Measurements from ENCODE around the gene TMPRSS6. TPM values are rescaled to one million over a fixed set of nuclear protein-coding genes. Genes with fewer than 3 reads are reported as not detected.
A peak's percentile ranks its signal among the peaks of the same experiment; 100 is the strongest.

The TMPRSS6 gene
- total RNA-seq, 1 donor from 2014 or later: not detected

DNA sequence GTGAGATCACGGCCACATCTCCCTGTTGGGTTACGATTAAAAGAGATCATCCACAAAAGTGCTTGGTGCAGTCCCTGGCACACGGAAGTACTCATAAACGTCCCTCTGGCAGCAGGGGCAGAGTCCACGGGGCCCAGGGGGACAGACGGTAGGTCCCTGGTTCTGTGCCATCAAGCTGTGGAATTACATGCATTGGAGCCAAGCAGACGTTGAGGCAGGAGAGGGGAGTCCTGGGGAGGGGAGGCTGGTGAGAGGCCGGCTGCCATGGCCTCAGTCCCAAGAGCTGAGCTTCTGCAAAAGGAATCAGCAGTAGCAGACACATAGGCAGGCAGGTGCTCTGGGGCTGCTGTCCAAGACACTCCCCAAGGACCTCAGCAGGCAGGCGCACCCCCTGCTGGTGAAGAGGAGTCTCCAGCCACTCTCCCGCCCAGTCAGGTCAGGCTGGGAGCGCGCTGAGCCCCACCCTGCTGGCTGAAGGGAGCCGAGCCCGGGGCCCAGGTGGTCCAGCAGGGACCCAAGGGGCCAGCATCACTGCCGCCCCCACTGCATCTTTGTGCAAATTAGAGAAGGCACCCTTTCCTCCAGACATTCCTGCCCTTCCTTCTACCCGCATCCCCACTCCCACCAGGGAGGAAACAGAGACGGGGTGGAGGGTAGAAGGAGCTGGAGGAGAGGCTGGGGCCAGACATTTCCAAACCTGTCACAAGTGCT, 65.5 kb downstream of the TMPRSS6 start:
- H3K36me3 ChIP-seq (ENCODE audit: control insufficient read depth, insufficient read depth, low read length): no peaks in the 10 kb centered on the region
- TF ChIP-seq, protein P1, sequence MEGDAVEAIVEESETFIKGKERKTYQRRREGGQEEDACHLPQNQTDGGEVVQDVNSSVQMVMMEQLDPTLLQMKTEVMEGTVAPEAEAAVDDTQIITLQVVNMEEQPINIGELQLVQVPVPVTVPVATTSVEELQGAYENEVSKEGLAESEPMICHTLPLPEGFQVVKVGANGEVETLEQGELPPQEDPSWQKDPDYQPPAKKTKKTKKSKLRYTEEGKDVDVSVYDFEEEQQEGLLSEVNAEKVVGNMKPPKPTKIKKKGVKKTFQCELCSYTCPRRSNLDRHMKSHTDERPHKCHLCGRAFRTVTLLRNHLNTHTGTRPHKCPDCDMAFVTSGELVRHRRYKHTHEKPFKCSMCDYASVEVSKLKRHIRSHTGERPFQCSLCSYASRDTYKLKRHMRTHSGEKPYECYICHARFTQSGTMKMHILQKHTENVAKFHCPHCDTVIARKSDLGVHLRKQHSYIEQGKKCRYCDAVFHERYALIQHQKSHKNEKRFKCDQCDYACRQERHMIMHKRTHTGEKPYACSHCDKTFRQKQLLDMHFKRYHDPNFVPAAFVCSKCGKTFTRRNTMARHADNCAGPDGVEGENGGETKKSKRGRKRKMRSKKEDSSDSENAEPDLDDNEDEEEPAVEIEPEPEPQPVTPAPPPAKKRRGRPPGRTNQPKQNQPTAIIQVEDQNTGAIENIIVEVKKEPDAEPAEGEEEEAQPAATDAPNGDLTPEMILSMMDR (IDR thresholded peaks at IDR 0.05; ENCODE audit: insufficient read depth, low read length, poor library complexity, severe bottlenecking): peak; percentile 91
- H3K27me3 ChIP-seq (ENCODE audit: control insufficient read depth, insufficient read depth, low read length): no peaks in the 10 kb centered on the region
- DNase-seq (ENCODE audit: low read depth): no peak
- no peak overlapping the region for H3K4me3 ChIP-seq (ENCODE audit: low read depth, low read length)

GRCh38 chr22:37043209-37043827, 66.2 kb downstream of the TMPRSS6 start:
- H3K27me3 ChIP-seq (ENCODE audit: control insufficient read depth, insufficient read depth, low read length): no peaks in the 10 kb centered on the region
- TF ChIP-seq, protein P1 (IDR thresholded peaks at IDR 0.05; ENCODE audit: insufficient read depth, low read length, poor library complexity, severe bottlenecking): no peak
- DNase-seq (ENCODE audit: low read depth): no peak
- H3K4me3 ChIP-seq (ENCODE audit: low read depth, low read length): no peak overlapping the region
- no peaks in the 10 kb centered on the region for H3K36me3 ChIP-seq (ENCODE audit: control insufficient read depth, insufficient read depth, low read length)

- Histone ChIP-seq H3K36me3 (ENCODE audit: control insufficient read depth, insufficient read depth, low read length) (no peaks in the 10 kb centered on the region), H3K27me3 (ENCODE audit: control insufficient read depth, insufficient read depth, low read length) (no peaks in the 10 kb centered on the region), H3K4me3 (ENCODE audit: low read depth, low read length) (no peak overlapping the region)
- DNase-seq (ENCODE audit: low read depth): no peak
- TF ChIP-seq, protein P1 (IDR thresholded peaks at IDR 0.05; ENCODE audit: insufficient read depth, low read length, poor library complexity, severe bottlenecking): no peak
Observed at GRCh38 chr22:37039466-37039865, 70.0 kb downstream of the TMPRSS6 start.

- no peak overlapping the region for H3K4me3 ChIP-seq (ENCODE audit: low read depth, low read length)
- TF ChIP-seq, protein P1 (IDR thresholded peaks at IDR 0.05; ENCODE audit: insufficient read depth, low read length, poor library complexity, severe bottlenecking): no peak
- DNase-seq (ENCODE audit: low read depth): no peak
- no peaks in the 10 kb centered on the region for H3K36me3 ChIP-seq (ENCODE audit: control insufficient read depth, insufficient read depth, low read length)
- no peaks in the 10 kb centered on the region for H3K27me3 ChIP-seq (ENCODE audit: control insufficient read depth, insufficient read depth, low read length)
Observed at GRCh38 chr22:37037669-37038068, 71.8 kb downstream of the TMPRSS6 start.

GRCh38 chr22:37036655-37037377, 72.7 kb downstream of the TMPRSS6 start:
- TF ChIP-seq, protein P1 (IDR thresholded peaks at IDR 0.05; ENCODE audit: insufficient read depth, low read length, poor library complexity, severe bottlenecking): no peak
- no peaks in the 10 kb centered on the region for H3K36me3 ChIP-seq (ENCODE audit: control insufficient read depth, insufficient read depth, low read length)
- no peak for DNase-seq (ENCODE audit: low read depth)
- H3K4me3 ChIP-seq (ENCODE audit: low read depth, low read length): no peak overlapping the region
- H3K27me3 ChIP-seq (ENCODE audit: control insufficient read depth, insufficient read depth, low read length): no peaks in the 10 kb centered on the region

All from kidney epithelial cell (primary cell).